Aorta (tissue), 5 donors: ENCODE measurements around the gene TMTC1. TPM values are rescaled to one million over a fixed set of nuclear protein-coding genes. Genes with fewer than 3 reads are reported as not detected.

Experiments used
- ATAC-seq: fragments of 200-7000 bp; cut with Tn5 transposase; one replicate; pipeline ENCODE4 v1.9.1; 2022; ENCODE audit warnings: moderate library complexity; ENCODE audit not compliant: low FRiP score
- DNase-seq, 2 donors: peaks; one replicate each; pipeline ENCODE4 v3.0.0-alpha.2; 2020
- H3K27ac ChIP-seq, 2 donors: one replicate each; pipeline ENCODE4 v1.5.1; 2013; ENCODE audit warnings: low read length in 2 of 2, mild to moderate bottlenecking in 2 of 2, moderate library complexity in 2 of 2, control low read depth in 1 of 2, inconsistent platforms in 1 of 2, low read depth in 1 of 2
- H3K27me3 ChIP-seq, 2 donors: one replicate each; pipeline ENCODE4 v1.6.1; 2013; ENCODE audit warnings: control low read depth in 1 of 2, low read length in 1 of 2, mild to moderate bottlenecking in 1 of 2, moderate library complexity in 1 of 2; ENCODE audit not compliant: insufficient read depth in 2 of 2, control insufficient read depth in 1 of 2
- H3K36me3 ChIP-seq, 2 donors: one replicate each; pipeline ENCODE4 v1.6.1; 2013; ENCODE audit warnings: control low read depth in 1 of 2, low read length in 1 of 2, mild to moderate bottlenecking in 1 of 2; ENCODE audit not compliant: insufficient read depth in 2 of 2, control insufficient read depth in 1 of 2
- H3K4me1 ChIP-seq, 2 donors: one replicate each; pipeline ENCODE4 v1.6.1; 2013; ENCODE audit warnings: low read length in 2 of 2, control low read depth in 1 of 2, mild to moderate bottlenecking in 1 of 2, moderate library complexity in 1 of 2; ENCODE audit not compliant: insufficient read depth in 2 of 2, control insufficient read depth in 1 of 2
- H3K4me3 ChIP-seq, 2 donors: one replicate each; pipeline ENCODE4 v1.5.1; 2013; ENCODE audit warnings: low read length in 2 of 2, control low read depth in 1 of 2, mild to moderate bottlenecking in 1 of 2
- H3K9me3 ChIP-seq: one replicate; pipeline ENCODE4 v1.6.1; 2013; ENCODE audit warnings: mild to moderate bottlenecking, low read length; ENCODE audit not compliant: control insufficient read depth
- WGBS, 2 donors: extraction: QIAGEN DNeasy Blood & Tissue Kit; methylation state at CpG; one replicate each; pipeline ENCODE4 v1.1.7; 2013; 5-methylcytosine and 5-hydroxymethylcytosine counted together
- intact Hi-C, 2 donors: fragments of 100-400 bp; cut with DNase I; formaldehyde crosslinking; loops; one replicate each; pipeline versions ENCODE4 v1.14.2 to v1.15.0; 2022
- polyA plus RNA-seq, 2 donors: library from polyadenylated mRNA; stranded (reverse); fragments of 200-250 nt; gene quantifications; one replicate each; pipeline ENCODE4 v1.2.3, GENCODE V29; 2013
- total RNA-seq, 2 donors: library from RNA; stranded (reverse); fragmentation: NEBNext Ultra II Directional; extraction: Animal tissue kit (Norgen Biotek cat#: 25700); gene quantifications; one replicate each; pipeline ENCODE4 v1.2.1, GENCODE V29; 2021
- donor health status: healthy with polysubstance abuse.
- donor health status: Bipolar disorder and iron deficiency.
- donor health status: DM: no; HTN: no; CAD: no.
- donor health status: DM: no; HTN: no; CAD: no.
- donor health status: DM: yes; HTN: yes; CAD: no.

Gene TMTC1
- total and polyA plus RNA-seq, 4 donors, result 12.8 to 84.6 (median 46.7) TPM

GRCh38 chr12:29674463-29674862, 109.3 kb downstream of the TMTC1 start:
- DNase-seq, result no peak
- Histone ChIP-seq H3K9me3 (no peaks in the 10 kb centered on the region), H3K27me3 (no peaks in the 10 kb centered on the region), H3K4me3 (no peak overlapping the region), H3K4me1 (peaks cover 0 to 5% of the 10 kb centered on the region in 2 donors), H3K27ac (no peak overlapping the region), H3K36me3 (no peaks in the 10 kb centered on the region)
- 87 to 88% methylated on average over 5 of the region's 5 CpGs for WGBS, 2 donors
- intact Hi-C loops, result no loop called here
- peak; percentile 34 for ATAC-seq

- intact Hi-C loops, result no loop called here
- Histone ChIP-seq H3K36me3 (no peaks in the 10 kb centered on the region), H3K27me3 (no peaks in the 10 kb centered on the region), H3K4me3 (no peak overlapping the region), H3K9me3 (no peaks in the 10 kb centered on the region), H3K27ac (no peak overlapping the region), H3K4me1 (peaks cover 0 to 5% of the 10 kb centered on the region in 2 donors)
- ATAC-seq (no peak), DNase-seq (no peak)
- WGBS, 2 donors, result 31 to 54% methylated on average over 3 of the region's 3 CpGs
Observed at GRCh38 chr12:29673346-29673745, 110.4 kb downstream of the TMTC1 start.

- WGBS, 2 donors, result 68 to 71% methylated on average over 4 of the region's 4 CpGs
- Histone ChIP-seq H3K4me3 (no peak overlapping the region), H3K4me1 (peaks cover 0 to 5% of the 10 kb centered on the region in 2 donors), H3K27ac (no peak overlapping the region), H3K9me3 (no peaks in the 10 kb centered on the region), H3K27me3 (no peaks in the 10 kb centered on the region), H3K36me3 (no peaks in the 10 kb centered on the region)
- DNase-seq (no peak), ATAC-seq (no peak)
- intact Hi-C loops, result no loop called here
Observed at GRCh38 chr12:29672580-29672979, 111.2 kb downstream of the TMTC1 start.

GRCh38 chr12:29671742-29672141, 112.0 kb downstream of the TMTC1 start:
- Histone ChIP-seq H3K4me3 (no peak overlapping the region), H3K36me3 (no peaks in the 10 kb centered on the region), H3K9me3 (no peaks in the 10 kb centered on the region), H3K27me3 (no peaks in the 10 kb centered on the region), H3K4me1 (peaks cover 0 to 5% of the 10 kb centered on the region in 2 donors), H3K27ac (no peak overlapping the region)
- no peak for ATAC-seq
- intact Hi-C loops, result no loop called here
- WGBS, 2 donors, result 96 to 97% methylated on average over 2 of the region's 2 CpGs
- DNase-seq, result no peak

- Histone ChIP-seq H3K9me3 (no peaks in the 10 kb centered on the region), H3K4me3 (no peak overlapping the region), H3K27me3 (no peaks in the 10 kb centered on the region), H3K36me3 (no peaks in the 10 kb centered on the region), H3K4me1 (peaks cover 4 to 5% of the 10 kb centered on the region in 2 donors), H3K27ac (no peak overlapping the region)
- DNase-seq, result no peak
- ATAC-seq, result no peak
- 93 to 97% methylated on average over 2 of the region's 2 CpGs for WGBS, 2 donors
- intact Hi-C loops, result no loop called here
Observed at GRCh38 chr12:29667011-29667410, 116.7 kb downstream of the TMTC1 start.

GRCh38 chr12:29665107-29665506, 118.6 kb downstream of the TMTC1 start:
- Histone ChIP-seq H3K27me3 (no peaks in the 10 kb centered on the region), H3K4me1 (peaks cover 4 to 5% of the 10 kb centered on the region in 2 donors), H3K9me3 (no peaks in the 10 kb centered on the region), H3K27ac (no peak overlapping the region), H3K36me3 (peaks cover 0 to 2% of the 10 kb centered on the region in 2 donors), H3K4me3 (no peak overlapping the region)
- no peak for DNase-seq
- ATAC-seq, result no peak
- intact Hi-C loops, result no loop called here
- WGBS, 2 donors, result 75 to 87% methylated on average over 5 of the region's 5 CpGs

GRCh38 chr12:29662734-29663323, 120.9 kb downstream of the TMTC1 start:
- WGBS, 2 donors, result 17 to 21% methylated on average over 9 of the region's 9 CpGs
- no peak overlapping the region for H3K27ac ChIP-seq
- H3K4me1 ChIP-seq, result peaks cover 4 to 5% of the 10 kb centered on the region in 2 donors
- H3K36me3 ChIP-seq, result peaks cover 0 to 4% of the 10 kb centered on the region in 2 donors
- H3K27me3 ChIP-seq, result no peaks in the 10 kb centered on the region
- ATAC-seq (peak; percentile 50), DNase-seq (no peak)
- no peaks in the 10 kb centered on the region for H3K9me3 ChIP-seq
- no peak overlapping the region for H3K4me3 ChIP-seq
- intact Hi-C loops, result no loop called here

GRCh38 chr12:29660847-29661246, 122.9 kb downstream of the TMTC1 start:
- Histone ChIP-seq H3K36me3 (peaks cover 0 to 4% of the 10 kb centered on the region in 2 donors), H3K9me3 (no peaks in the 10 kb centered on the region), H3K27ac (no peak overlapping the region), H3K4me1 (peaks cover 4 to 5% of the 10 kb centered on the region in 2 donors), H3K4me3 (no peak overlapping the region), H3K27me3 (no peaks in the 10 kb centered on the region)
- ATAC-seq, result no peak
- no peak for DNase-seq
- WGBS, 2 donors, result 88 to 91% methylated on average over 6 of the region's 6 CpGs
- intact Hi-C loops, result no loop called here

GRCh38 chr12:29656762-29657538, 126.8 kb downstream of the TMTC1 start:
- Histone ChIP-seq H3K27ac (no peak overlapping the region), H3K4me3 (no peak overlapping the region), H3K27me3 (no peaks in the 10 kb centered on the region), H3K9me3 (no peaks in the 10 kb centered on the region), H3K4me1 (no peaks in the 10 kb centered on the region), H3K36me3 (peaks cover 0 to 4% of the 10 kb centered on the region in 2 donors)
- intact Hi-C loops, result no loop called here
- 87 to 88% methylated on average over 3 of the region's 3 CpGs for WGBS, 2 donors
- ATAC-seq (no peak), DNase-seq (no peak)
